ENCODE data around the gene ANO7. TPM values are rescaled to one million over a fixed set of nuclear protein-coding genes. Genes with fewer than 3 reads are reported as not detected.

The ANO7 gene
- total RNA-seq, 1 donor from 2014 or later, result 2.2 TPM

GRCh38 chr2:241272303-241273209 lies 84.1 kb downstream of the ANO7 start:
- Mint-ChIP-seq H3K4me3 (ENCODE audit: unreplicated experiment) (peak overlapping the region; percentile 69), H3K36me3 (ENCODE audit: low read depth) (peaks cover 18% of the 10 kb centered on the region), H3K9me3 (ENCODE audit: low read depth) (peaks cover 7% of the 10 kb centered on the region), H3K27me3 (ENCODE audit: low read depth) (no peaks in the 10 kb centered on the region), H3K27ac (ENCODE audit: unreplicated experiment) (peak overlapping the region; percentile 91), H3K4me1 (ENCODE audit: low read depth) (peaks cover 51% of the 10 kb centered on the region)
- DNase-seq (ENCODE audit: low spot score), result no peak
- TF ChIP-seq CTCF (IDR thresholded peaks at IDR 0.05), result no peak

- no peak for DNase-seq (ENCODE audit: low spot score)
- Mint-ChIP-seq H3K27ac (ENCODE audit: unreplicated experiment) (peak overlapping the region; percentile 91), H3K4me3 (ENCODE audit: unreplicated experiment) (peak overlapping the region; percentile 69), H3K4me1 (ENCODE audit: low read depth) (peaks cover 42% of the 10 kb centered on the region), H3K27me3 (ENCODE audit: low read depth) (no peaks in the 10 kb centered on the region), H3K9me3 (ENCODE audit: low read depth) (peaks cover 7% of the 10 kb centered on the region), H3K36me3 (ENCODE audit: low read depth) (peaks cover 12% of the 10 kb centered on the region)
- TF ChIP-seq CTCF (IDR thresholded peaks at IDR 0.05), result peak; percentile 18
Observed at GRCh38 chr2:241273210-241274020, 84.9 kb downstream of the ANO7 start.

- Mint-ChIP-seq H3K27ac (ENCODE audit: unreplicated experiment) (peak overlapping the region; percentile 29), H3K36me3 (ENCODE audit: low read depth) (peaks cover 8% of the 10 kb centered on the region), H3K27me3 (ENCODE audit: low read depth) (no peaks in the 10 kb centered on the region), H3K4me1 (ENCODE audit: low read depth) (peaks cover 36% of the 10 kb centered on the region), H3K4me3 (ENCODE audit: unreplicated experiment) (no peak overlapping the region), H3K9me3 (ENCODE audit: low read depth) (peaks cover 7% of the 10 kb centered on the region)
- no peak for DNase-seq (ENCODE audit: low spot score)
- TF ChIP-seq CTCF (IDR thresholded peaks at IDR 0.05), result no peak
Observed at GRCh38 chr2:241274127-241274526, 85.7 kb downstream of the ANO7 start.

Other genes starting within 250 kb of the ANO7 start
- gene SNED1, start 190.1 kb upstream of the ANO7 start, total RNA-seq, result 1.6 to 2.9 TPM (median 1.9 TPM) in 3 replicates
- 21.5 to 34.1 TPM (median 22.6 TPM) in 3 replicates for gene MTERF4, start 86.4 kb upstream of the ANO7 start, total RNA-seq
- gene PASK, start 39.2 kb upstream of the ANO7 start, total RNA-seq, result 4.4 to 13.8 TPM (median 4.5 TPM) in 3 replicates
- 43.1 to 54.2 TPM (median 44.3 TPM) in 3 replicates for gene PPP1R7, start 38.2 kb upstream of the ANO7 start, total RNA-seq
- 979 to 1,131 TPM (median 989 TPM) in 3 replicates for gene HDLBP, start 127.0 kb downstream of the ANO7 start, total RNA-seq
- gene SEPTIN2, start 127.2 kb downstream of the ANO7 start, total RNA-seq, result 447 to 542 TPM (median 465 TPM) in 3 replicates
- 54.0 to 57.1 TPM (median 56.0 TPM) in 3 replicates for gene FARP2, start 167.6 kb downstream of the ANO7 start, total RNA-seq